Stimulated activated CD8-positive, alpha-beta memory T cell treated with anti-CD3 and anti-CD28 coated beads, Interleukin-4, amount 100 ng/mL, for 48 hours (primary cell): ENCODE measurements around the gene CSF3.

Source experiments
- DNase-seq: peaks from one replicate; pipeline ENCODE4 v3.0.0-alpha.2; 2020

The CSF3 gene

DNA sequence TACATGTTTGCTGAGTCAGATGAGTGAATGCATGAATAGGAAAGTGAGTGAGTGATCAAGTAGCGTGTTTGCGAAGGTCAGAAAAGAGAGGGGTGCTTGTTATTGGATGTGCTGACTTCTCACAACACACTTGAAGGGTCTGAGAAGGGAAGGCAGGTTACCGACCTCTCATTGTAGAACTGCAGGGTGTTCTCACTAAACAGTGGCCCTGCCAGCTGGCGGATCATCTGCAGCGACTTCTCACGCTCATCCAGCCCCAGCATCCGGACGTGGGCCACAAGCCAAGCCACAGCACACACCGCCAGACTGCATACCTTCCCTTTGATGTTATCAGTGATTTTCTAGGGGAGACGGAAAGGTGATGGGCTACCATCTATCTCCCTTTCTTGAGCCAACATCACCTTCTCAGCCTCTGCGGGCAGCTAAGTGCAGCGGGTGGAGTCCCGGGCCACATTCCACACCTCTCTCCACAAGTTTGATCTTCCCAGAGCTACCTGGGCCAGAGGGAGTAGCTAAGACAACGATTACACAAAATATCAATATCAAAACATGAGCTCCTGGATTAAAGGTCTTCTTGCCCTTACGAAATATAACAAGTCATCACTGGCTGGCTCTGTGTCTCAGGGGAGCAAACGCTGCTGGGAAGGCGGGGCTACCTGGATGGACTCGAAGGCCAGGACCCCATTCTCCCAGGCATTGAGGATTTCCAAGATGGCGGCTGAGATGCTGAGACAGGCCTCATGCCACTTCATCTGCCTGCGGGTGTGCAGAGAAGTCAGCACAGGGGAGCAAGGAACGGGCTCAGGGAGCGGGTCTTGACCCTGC is 11.0 kb downstream of the CSF3 start:
- DNase-seq: no peak

DNA sequence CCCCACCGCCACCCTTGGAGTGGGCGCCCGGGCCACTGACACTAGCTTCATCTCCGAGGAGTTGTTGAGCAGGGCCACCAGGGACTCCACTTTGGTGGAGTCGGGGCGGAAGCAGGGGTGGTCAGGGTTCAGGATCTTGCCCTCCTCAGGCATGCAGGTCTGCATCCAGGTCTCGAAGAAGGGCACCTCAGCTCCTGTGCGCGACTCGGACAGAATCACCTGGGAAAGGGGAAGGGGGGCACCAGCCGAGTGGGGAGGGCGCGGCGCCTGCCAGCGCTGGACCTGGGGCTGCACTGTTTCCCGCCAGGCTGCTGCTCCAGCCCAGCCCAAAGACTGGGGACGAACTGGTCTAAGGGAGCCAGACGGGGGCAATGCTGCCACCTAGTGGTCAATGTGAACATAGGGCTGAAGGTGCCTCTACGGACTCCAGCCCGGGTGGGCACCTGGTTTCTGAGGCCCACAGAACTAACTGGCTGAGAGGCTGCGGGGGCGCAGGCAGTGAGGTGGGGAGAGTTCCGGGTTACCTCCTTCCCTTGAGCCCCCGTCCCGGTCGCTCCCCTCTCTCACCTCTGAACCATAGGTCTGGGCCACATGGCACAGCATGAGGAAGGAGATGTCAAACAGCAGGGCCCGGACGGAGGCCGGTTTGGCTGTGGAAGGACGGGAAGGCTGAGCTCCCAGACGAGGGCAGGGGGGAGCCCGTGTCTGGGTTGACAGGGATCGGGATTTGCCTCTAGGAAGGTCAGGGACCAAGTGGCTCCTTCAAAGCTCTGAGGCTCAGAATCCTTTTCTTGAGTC is 11.8 kb downstream of the CSF3 start:
- DNase-seq: peak; percentile 84

DNA sequence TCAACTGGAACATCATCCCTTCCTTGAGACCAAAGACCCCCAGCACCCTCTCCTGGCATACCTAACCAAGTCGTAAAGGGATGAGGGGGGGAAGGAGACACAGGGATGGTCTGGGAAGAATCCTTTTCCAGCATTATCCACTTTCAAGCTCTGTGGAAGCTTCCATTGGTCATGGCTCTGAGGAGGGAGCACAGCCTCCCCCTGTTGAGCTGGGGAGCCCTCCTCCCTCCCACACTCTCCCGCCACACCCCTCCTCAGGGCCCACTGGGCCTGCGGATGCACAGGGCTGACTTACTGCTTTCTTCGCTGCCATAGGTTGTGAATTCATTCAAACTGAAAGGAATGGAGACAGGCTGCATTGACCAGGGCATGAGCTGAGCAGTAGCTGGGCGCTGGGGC is 12.4 kb downstream of the CSF3 start:
- no peak for DNase-seq

DNA sequence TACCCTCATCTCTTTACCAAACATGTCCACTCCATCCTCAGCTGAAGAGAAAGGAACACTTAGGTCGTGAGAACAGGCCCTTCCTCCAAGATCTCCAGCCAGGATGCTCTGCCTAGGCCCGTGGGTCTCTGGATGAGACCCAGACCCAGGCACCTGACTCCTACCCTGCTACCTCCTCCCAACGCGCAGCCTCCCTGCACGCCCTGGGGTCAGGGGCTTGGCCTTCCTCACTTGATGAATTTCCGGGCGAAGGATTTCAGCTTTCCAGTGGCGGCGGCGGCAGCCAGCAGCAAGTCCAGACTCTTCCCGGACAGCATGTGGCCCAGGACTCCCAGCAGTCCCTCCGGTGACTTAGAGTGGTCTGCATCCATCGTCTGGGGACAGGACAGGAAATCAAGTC is 13.4 kb downstream of the CSF3 start:
- no peak for DNase-seq

DNA sequence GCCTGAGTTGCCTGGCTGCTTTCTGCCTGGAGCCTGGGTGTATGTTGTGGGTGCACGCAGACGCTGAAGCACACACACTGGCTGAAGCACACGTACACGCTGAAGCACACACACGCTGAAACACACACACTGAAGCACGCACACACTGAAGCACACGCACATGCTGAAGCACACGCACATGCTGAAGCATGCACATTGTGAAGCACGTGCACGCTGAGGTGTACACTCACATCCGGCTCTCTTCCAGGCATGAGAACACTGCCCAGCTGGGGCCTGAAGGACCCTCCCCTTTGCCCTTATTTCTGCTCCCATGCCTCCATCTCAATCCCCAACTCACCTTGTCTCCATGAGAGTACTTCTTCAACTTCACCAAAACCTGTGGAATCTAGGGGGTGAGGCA is 16.5 kb downstream of the CSF3 start:
- DNase-seq: no peak

DNA sequence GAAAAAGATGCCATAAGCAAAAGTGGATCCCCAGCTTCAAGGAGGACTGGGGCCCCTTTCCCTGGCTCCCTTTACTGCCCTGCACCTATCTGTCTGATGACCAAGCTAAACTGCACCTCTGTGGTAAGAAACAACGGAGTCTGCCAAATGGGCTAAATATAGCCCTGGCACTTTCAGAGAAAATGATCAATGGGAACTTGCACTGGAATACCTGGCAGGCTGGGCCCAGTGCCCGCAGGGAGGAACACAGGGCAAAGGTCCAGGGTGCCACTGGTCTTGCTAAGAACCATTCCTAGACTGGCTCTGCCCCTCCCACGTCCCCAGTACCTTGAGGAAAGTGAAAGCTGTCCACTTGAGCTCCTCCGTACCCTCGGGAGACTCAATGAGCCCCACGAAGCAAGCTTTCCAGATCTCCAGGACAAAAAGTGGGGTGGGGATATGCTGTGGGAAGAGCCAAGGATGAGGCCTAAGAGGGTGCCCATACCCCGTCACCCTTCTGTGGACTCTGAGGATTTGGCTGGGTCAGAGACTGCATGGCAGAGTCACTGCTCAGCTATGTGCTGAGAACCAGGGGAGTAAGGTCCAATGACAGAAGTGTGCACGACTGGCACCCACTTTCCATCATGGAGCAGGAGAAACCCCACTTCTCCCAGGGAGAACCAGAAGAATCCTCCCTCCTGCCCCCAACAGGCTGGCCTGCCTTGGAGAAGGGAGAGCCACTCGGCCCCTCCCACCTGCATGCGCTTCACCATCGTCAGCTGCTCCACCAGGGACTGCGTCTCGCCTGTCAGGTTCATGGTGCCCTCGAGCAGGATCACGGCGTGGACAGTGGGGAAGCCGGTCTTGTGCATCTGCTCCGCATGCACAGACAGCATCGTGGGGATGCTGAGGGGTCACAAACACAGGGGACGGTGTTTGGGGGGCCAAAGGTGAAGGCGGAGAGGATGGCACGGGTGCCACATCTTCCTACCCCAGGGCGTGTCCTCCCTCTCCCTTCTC is 17.4 kb downstream of the CSF3 start:
- no peak for DNase-seq

DNA sequence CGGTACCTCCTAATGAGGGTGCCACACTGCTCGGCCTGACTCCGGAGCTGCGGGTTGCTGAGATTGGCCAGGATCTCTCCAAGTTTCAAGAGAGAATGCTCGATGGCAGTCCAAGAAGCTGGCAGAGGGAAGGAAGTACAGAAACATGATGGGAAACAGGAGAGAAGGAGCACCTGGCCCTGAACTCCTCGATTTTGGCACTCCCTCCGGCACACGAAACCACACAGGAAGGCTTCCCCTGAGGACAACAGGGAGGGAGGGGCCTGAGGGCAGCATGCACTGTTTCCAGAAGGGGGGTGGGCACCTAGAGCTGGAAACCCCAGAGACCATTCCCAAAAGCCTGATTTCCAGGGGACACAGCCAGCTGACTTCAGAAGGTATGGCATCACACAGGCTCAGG is 18.1 kb downstream of the CSF3 start:
- DNase-seq: no peak

DNA sequence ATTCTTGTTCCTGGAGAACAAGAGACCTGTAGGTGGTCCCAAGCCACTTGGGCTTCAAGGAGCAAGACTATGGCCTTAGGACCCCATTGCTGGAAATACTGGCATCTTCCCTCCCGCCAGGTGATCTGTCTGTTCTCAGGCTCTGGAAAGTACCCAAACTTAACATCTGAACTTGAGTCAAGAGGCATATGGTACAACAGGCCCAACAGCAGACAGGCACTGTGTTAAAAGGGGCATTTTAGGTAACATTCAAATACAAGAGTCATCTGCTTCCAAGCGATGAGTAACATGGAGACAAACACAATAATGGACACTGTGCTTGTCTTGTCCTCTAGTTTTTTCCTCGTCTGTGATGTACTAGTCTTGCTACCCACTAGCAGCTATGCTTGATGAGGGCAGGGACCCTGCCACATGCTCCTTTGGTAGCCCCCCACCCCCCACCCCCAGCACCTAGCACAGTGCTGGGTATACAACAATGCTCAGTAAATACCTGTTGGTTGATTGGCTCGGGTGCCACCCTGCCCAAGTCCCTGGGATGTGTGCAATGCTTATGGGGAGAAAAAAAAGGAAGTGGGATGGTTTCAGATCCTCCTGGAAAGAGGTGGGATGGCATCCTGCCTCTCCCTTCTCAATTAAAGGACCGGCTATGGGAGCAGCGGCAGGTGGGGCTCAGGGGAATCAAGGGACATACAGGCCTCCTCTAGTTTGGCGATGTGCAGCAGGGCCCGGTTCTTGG is 19.4 kb downstream of the CSF3 start:
- DNase-seq: no peak

DNA sequence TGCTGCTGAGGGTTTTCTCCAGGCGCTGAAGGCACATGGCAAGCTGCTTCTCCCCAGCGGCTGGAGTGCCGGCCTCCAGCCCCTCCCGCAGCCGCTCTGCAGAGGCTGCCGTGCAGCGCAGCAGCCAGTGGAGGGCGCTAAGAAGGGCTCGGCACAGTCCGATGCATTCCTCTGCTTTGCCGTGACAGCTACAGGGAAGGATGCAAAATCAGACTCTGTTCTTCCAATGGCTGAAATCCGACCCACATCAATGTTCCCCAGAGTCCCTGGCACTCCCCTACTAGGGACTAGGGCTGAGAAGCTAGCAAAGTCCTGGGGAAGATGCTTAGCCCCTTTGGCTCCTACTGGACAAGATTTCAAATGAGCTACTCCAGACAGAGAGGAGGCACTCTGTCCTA is 19.9 kb downstream of the CSF3 start:
- DNase-seq: peak; percentile 45

DNA sequence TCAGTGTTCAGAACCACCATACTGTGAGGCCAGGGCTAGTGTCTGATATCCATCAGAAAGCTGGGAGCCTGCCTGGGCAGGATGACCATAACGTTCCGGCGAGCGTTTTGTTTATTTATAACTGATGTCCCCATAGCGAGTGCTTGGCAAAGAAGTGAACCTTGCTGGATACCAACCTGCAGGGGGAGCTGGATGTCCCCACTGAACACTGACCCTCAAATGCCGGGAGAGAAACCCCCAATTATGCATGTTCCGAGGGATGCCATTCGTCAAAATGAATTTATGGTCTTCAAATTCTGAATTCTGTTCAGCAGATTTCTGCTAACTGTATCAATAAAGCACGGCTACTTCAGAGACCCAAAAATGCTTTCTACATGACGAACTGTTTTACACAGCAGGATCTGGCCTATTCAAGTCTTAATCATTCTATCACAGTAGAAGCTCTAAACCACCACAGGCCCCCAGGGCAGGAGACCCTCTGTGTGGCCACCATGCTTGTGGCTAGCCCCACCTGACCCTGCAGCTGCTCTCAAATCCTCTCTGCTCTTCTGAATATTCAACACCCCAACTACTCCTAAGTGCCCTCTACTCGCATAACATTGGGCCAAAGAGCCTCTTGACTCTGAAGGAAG is 23.8 kb downstream of the CSF3 start:
- DNase-seq: no peak

DNA sequence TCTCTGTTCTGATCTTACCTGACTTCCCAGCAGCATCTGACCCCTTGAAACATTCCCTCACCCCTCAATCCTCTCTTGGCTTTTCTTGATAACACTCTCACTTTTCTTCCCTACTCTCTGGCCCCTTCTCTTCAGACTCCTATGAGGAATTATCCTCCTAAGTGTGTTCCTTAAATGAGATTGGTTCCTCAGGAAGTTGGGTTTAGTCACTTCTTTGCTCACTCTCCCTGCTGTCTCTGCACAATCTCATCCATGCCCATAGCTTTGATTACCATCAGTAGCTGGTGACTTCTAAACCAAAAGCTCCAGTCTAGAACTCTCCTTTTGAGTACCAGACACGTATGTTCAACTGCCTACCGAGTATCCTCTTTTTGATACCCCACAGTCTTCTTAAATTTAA is 26.0 kb downstream of the CSF3 start:
- no peak for DNase-seq

DNA sequence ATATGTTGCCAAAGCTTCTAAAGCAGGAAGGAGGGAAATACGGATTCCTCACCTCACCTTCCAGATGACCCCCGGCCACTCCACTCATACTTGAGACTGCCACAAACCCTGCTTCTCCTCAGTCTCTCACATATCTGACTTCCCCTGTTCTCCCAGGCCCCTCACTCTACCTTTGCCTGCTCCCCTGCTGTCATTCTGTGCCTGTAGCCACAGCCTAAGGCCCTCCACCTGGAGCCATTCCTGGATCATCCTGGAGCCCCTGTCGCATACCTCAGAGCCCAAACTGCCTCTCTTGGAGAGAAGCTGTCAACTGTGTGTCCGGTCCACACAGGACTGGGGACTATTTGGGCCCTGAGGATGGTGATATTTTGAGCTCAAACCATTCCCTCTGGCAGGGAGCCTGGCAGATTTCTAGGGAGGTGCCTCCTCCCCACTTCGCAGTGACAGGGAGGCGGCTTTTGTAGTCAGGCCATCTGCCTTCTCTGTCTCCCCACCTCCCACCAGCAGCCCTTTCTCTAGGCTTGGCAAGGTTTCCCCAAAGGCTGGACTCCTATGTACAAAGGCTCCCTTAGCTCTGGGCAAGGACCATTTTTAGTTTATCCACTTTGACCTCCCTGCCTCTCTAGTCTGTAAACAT is 41.3 kb downstream of the CSF3 start:
- no peak for DNase-seq

DNA sequence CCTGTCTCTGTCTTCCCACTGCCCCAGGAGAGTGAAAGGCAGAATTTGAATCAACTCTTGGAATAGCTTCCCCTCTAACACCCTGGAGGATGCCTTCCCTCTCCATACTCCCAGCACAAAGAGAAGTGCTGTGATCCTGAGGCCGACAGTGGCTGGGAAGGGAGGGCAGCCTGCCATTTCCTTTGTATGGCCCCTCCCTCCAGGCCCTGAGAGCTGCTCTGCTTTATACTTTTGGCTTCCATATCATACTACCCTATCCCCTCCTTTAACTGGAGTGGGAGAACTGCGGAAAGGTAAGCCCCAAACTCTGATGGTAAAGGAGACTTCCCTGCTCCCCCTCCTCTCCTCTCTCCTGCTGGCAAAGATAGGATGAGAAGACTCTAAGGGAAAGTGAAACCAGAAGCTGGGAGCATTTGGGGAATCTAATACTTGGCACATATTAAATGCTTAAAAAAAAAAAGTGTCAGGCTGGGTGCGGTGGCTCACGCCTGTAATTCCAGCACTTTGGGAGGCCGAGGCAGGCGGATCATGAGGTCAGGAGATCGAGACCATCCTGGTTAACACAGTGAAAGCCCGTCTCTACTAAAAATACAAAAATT is 43.0 kb downstream of the CSF3 start:
- no peak for DNase-seq

DNA sequence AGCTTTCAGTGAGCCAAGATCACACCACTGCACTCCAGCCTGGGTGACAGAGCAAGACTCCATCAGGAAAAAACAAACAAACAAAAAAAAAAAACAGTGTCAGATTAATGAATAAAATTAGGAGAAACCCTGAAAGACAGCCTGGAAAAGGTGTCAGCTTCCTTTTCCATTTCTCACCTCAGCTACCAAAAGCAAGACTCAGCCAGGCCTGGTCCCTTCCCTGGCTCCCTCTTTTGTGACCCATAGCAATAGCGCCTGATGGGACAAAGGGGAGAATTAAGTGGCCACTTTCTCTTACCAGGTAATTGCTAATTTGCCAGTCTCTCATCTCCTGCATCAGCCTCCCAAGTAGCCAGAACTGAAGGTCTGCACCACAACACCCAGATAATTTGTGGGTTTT is 43.6 kb downstream of the CSF3 start:
- no peak for DNase-seq

DNA sequence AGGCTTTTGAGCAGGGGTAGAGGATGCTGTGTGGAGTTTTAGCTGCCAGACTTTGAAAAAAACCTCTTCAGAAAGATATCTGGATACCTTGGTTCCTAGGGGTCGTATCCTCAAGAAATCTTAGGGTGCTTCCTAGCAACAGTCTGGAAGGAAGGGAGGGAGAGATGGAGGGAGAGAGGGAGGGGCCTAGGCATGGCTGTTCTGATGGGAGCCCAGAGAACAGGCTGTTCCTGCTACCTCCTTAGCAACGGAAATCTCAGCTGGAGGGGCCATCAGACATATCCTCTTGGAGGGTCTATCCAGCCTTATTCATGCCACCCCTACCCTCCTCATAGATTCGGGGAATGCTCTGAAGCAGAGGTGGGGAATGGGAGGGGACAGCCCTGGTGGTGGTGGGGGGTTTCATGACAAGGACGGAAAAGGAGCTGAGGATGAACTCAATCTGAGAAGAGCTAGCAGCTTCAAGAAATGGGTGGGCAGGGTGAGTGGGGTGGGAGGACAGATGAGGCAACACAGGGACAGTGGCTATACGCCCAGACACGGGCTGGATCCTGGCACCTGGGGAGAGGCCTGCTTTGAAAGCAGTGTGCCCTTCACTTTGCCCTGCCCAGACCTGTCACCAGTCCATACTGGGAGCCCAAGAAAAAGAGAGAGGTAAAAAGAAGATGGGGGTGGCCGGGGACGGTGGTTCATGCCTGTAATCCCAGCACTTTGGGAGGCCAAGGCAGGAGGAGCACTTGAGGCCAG is 44.7 kb downstream of the CSF3 start:
- no peak for DNase-seq

DNA sequence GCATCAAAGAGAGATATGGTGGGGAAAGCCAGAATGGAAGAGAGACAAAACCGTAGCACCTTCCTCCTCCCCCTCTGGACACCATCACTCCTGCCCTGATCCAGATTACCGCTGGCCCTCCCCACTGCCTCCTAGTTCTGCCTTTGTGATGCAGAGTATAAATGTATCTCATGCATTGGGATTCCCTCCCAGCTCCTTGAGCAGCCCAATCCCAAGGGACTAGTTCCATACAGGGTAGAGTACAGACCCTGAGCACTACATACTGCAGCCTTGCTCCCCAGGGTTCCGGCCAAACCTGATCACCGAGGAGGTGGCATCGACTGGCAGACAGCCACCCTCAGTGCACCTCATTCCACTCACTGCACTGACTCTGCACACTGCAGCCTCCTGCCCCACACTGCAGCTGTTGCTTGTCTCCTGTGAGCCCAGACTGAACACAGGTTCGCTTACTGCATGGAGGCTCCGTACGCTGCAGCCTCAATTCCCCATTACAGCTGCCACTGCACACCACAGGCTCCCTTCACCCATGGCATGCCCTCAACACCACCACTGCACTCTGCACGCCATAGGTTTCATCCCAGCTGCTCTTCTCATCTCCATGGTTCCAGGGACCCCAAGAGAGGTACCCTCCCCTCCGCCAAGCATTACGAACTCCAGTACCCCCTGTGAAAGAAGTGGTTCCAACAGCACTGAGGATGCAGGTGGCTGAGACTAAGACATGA is 45.8 kb downstream of the CSF3 start:
- no peak for DNase-seq

DNA sequence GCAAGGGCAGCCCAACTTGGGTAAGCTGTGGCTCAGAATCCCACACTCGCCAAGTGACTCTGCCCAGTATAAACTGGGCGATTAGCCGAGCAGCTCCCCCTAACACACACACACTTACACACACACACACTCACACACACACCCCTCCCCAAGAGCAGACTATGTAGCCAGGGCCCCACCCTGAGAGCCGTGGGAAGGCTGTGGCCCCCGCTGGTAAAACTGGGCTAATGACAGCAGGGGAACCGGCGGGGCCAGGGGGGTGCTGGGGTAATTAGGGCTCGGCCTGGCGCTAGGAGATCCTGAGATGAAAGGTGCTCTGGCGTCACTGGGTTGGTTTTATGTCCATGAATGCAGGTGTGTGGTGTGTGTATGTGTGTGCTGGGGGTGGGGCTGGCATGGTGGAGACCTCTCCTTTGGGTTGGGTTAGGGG is 46.4 kb downstream of the CSF3 start:
- DNase-seq: no peak

DNA sequence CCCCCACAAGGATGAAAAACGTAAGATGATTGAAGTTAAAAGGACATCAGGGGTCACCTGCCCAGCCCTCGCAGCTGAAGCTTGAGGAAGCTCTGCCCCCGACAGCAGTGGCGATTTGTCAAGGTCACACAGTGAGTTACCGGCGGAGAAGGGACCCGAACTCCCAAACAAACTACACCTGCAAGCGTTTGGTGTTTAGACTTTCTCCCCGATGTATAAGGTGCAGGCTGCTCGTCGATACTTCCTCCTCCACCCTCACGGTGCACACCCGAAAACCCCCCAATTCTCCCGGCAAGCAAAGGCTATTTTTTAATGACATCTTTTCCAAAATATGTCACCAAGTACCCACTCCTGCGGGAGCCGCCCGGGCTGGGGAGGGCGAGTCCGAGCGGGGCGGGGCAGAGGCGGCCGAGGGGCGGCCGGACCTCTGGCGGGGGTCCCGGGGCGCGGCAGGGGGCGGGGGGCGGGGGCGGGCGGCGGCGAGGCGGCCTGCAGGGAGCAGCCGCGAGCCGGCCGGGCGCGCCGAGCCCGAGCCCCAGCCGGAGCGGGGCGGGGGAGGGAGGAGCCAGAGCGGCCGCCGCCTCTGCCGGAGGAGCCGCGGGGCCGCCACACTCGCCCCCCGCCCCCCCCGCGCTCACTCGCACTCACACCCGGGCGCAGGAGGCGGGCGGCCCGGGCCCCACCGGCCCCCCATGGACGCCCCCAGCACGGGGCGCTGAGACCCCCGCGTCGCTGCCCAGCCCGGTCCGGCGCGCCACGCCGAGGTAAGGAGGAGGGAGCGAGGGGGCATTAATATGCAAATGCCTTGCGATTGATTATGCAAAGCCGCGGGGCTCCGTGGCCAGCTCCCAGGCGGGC is 47.3 kb downstream of the CSF3 start, which contains the start of gene THRA:
THRA (plus strand) TSS at position 637 of the 858 bp plus-strand sequence. CDS start 11,524 bp downstream, outside the sequence.
- peak; percentile 70 for DNase-seq
